NCI-H226 (cell line): Measurements from ENCODE around the gene RHBG.

Experiments used
- DNase-seq: peaks from one replicate; pipeline ENCODE4 v3.0.0-alpha.2; 2015

The RHBG gene

DNA sequence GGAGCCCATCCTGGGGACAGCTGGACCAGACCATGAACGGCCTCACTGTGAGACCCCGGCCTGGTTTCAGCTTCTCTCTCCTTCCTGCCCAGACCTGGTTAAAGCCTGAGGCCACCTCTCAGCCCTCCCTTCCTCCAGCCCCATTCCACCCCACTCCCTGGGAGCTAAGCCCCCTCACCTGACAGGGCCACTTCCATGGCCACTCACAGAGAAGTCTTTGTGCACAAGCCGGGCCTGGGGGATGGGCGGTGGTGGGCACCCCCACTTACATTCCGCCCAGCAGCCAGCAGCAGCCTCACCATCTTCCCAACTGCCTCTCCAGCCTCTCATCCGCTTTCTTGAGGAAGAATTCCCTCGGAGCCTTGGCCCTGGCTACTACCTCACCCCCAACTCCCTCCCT, 40.4 kb downstream of the RHBG start:
- no peak for DNase-seq

DNA sequence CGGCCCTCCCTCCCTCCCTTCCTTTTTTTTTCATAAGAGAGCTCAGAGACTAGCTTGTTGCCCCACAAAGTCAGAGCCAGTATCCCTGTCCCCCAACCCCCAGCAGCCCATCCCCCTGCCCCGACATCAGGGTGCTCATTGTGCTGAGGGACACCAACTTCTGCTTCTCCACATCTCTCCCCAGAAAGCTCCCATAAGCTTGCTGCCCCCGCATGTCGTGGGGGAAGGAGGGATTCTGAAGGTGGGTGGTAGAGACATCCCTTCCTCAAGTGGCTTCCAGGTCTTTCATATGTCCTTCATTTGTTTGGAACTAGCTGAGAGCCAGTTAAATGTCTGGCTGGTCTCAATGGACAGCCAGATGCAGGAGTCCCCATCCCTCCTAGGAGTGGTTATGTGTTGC, 41.2 kb downstream of the RHBG start:
- DNase-seq = no peak

DNA sequence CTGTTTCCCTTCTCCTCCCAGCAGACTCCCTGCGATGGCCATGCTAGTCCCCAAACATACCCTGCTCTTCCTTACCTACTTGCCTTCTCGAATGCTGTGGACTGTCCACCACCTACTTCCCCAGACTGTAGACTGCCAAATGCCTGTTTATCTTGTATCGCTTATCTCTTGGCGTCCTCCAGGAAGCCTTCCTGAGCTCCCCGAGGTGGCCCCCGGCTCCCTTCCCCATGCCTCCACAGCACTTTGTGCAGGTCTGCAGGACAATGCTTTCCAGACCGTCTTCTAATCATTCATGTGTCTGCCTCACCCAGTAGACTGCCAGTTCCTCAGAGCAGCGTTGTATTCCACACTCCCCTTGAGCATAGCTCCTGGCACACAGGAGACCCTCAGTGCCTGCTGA, 41.7 kb downstream of the RHBG start:
- DNase-seq = no peak

DNA sequence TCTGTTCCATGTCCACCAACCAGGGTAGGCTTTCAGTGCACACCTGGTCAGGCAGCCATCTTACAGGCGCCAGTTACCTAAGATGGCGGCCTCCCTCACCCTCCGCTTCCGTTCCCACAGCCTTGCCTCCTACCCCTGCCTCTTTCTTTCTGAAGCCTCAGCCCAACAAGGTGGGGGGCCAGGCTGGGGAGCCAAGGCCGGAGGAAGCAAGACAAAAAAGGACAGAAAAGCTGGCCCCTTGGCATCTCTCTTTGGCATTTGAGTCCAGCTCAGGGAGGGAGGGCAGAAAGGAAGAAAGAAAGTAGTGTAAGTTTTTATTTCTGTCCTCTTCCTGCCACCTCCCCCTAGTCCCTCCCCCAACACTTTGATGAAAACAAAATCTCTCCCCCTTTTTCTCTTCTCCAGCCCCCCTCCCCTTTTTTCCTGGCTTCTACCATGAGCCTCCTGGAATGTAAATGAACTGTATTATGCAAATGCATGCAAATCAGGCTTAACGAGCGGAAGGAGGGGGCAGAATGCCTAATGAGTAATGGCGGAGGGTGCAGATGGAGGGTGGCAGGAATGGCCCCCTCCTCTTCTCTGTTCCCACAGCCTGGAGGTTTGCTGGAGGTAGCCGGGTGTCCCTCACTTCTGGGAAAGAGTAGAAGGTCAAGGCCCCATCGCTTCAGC, 43.8 kb downstream of the RHBG start:
- no peak for DNase-seq

DNA sequence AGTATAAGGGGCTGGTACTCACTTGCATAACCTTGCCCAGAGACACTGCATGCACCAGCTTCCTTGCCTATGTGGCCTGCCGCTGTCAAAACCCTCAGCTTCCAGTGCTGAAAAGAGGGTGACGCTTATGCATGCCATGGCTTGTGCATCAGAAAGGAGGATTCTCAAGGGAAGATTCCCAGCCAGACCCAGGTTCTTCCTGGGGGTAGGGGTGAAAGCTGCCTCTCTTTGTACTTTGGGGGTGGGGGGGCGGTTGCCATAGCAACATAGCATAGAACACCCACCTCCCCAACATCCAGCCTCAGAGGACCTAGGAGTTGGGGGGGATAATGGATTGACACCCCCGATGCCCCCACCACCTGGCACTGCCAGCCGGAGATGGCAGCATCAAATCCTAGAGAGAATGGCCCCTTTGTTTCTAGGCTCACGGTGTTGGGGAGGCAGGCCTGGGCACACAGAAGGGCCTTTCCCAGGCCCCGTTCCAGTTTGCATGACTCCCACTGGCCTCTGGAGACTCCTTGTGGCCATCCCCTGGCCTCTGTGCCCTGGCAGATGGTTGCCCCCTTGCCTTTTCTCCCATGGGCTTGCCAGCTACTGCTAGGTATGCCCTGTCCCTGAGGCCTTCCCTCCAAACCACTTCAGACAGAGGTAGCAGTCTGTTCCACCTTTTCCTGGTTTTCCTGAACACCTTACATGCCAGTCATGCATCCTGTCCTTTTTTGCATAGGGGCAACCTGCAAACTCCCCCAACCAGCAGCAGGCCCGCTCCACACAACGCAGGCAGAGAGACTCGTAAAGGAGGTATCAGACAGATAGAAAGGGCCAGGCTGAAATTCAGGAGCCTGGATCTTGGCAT, 44.6 kb downstream of the RHBG start:
- no peak for DNase-seq

DNA sequence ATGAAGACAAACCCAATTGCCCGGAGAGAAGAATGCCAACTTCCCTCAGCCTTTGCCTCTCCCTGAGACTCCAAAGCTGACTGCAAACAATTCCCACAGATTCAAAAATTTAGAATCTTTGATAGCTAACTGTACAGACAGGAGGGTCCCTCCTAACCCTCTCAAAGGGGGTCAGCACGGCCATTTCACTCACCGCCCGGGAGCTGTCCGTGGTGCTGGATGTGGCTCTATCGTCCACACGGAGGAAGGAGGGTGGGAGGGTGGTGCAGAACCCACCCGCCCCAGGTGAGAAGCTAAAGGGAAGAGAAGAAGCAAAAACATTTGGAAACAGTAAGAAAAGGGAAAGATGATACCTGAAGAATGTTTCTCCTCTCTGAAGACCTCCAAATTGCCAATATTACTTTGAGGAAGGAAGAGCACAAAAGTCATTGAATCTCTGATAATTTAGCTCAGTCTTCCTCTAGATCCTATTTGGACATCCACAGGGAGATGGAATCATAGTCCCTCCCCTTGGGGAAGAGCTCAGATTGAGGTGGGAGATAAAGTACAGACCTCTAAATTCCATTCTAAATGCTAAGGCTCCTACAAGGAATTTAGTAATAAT, 45.6 kb downstream of the RHBG start:
- DNase-seq = no peak

DNA sequence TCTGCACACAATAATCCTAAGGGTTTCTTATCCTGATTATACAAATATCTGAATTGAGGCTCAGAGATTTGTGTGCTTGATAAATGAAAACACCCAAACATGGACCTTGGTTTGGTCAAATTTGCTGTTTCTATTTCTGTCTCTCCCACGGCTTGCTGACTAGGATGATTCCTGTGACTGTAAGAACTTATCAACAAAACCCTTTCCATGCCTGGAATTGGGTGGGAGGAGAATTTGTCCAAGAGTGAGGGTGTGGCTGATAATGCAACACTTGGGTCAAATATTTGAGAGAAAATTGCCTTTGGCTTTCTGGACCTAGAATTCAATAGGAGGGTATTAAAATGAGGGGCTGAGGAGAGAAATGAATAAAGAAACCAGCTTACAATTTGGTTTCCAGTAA, 48.0 kb downstream of the RHBG start:
- no peak for DNase-seq

DNA sequence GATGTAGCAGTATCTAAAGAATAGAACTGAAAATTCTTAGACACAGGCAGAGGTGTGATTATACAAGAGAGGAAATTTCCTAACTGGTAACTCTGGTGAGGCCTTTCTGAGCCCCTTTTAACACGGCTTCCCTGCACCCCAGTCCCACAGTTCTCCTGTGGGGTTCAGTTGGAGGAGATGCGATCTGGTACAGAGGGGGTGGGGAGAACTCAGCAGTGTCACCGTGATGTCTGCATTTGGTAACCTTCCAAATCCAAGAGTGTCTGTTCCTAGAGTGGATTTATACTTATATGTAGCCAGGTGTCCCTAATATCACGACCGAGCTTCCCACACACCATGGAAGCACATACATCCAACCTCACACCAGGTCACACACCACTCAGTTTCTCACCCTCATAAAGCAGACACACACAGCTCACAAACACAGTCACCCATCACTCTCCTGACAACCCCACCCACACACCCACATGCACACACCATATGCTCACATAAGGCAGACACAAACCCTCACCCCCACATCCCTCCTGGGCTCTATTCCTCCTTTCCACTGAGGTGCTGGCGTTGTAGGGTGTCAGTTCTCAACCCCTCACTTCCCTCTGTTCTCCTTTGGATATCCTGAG, 48.5 kb downstream of the RHBG start:
- no peak for DNase-seq

DNA sequence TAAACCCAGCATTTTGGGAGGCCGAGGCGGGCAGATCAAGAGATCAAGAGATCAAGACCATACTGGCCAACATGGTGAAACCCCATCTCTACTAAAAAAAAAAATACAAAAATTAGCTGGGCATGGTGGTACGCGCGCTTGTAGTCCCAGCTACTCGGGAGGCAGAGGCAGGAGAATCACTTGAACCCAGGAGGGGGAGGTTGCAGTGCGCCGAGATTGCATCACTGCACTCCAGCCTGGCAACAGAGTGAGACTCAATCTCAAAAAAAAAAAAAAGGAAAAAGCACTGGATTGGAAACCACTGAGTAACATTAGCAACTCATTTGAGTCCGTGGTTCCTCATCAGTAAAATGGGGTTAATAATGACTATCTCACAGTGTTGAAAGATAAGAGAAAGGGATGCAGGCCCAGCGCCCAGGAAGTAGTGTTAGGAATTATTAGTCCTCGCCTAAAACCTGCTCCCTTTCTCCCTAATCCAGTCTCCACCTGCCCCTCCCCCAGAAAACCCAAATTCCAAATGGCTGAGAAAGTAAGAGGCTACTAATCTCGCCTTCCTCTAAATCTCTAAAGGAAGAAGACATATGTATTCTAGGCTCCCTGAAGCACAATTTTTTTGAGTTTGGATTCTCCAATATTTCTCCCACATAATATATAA, 49.5 kb downstream of the RHBG start:
- DNase-seq = no peak

DNA sequence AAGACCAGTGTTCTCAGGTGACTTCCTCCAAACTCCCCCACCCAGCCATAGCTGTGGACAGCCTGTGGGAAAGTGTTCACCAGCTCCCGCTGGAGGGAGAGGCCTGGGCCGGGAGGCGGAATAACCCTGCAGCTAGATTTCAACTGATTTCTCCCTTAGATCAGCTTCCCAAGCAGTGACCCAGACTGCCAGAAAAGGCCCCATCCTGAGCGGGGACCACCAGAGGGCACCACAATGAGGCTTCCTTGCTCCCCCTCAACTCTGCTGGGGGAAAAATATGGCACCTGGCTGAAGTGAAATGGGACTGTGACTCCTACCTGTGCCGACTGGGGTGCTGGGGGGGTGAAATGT, 50.8 kb downstream of the RHBG start:
- DNase-seq = no peak

DNA sequence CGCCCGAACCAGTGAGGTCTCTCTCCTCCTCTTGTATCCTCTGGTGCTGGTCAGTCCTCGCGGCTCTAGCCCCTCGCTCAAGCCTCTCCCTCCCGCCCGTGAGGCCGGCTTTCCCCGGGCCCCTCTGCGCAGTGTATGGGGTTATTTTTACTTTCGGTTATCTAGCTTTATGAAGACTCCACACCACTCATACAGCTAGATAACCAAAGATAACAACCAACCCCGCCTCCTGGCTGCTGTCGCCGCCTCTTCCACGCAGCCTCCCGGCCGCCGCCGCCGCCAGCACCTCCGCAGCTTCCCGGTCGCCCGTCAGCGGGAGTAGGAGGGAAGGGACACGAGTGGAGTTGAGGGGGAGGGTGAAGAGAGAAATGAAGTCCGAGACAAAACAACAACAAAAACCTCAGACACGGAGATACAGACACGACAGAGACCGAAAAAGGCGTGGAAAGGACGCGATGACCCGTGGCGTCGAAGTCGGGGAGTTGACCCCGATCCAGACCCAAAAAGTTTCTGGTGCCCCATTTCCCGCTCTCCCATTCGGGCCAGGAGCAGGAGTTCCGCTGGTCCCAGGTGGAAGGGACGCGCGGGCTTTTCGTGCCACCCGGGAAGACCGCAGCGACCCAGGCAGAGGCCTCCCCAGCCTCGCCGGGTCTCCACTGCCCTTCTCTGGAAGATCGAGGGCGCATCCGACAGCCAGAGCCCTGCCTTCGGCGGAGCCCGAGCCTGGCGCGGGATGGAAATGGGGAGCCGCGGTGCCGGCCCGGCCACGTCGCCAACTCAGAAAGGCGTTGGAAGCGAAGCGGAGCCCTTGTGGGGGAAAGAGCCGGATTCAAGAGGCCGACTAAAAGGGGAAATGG, 51.4 kb downstream of the RHBG start:
- DNase-seq = no peak

DNA sequence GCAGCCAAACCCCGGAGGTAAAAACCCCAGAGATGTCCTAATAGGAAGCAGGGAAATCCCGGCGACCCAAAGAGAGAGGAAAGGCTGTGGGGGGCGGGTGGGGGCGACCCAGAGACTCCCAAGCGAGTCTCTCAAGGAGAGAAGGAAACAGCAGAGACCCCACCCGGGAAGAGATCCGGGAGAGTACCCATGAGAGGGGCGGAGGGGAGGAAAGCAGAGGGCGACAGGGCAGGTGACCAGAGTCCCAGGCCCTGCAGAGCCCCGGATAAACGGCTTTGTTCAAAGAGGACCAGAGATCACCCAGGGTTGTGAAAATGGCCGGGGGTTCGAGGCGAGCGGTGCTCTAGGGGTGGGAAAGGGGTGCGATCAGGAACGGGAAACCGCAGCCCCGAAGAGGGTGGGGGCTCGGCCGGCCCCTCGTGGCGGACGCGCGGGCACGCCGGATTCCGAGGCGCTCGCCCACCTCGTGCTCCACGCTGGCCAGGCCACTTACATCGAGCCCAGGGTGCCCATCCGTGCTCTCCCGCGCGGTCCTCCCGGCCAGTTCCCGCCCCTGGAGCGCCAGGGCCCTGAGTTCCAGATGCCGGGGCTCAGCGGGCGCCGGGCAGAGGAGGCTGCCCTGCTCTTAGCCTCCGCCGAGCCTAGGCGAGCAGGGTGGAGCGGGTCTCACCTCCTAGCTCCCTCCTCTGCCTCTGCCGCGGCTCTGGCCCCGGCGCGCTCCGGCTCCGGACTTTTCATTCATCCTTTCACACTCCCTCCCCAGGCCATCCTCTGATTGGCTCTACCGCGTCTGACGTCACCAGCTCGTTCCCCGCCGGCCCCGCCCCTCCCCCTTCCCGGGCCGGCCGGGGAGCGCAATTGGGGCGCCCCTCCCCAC, 52.3 kb downstream of the RHBG start:
- peak; percentile 57 for DNase-seq

DNA sequence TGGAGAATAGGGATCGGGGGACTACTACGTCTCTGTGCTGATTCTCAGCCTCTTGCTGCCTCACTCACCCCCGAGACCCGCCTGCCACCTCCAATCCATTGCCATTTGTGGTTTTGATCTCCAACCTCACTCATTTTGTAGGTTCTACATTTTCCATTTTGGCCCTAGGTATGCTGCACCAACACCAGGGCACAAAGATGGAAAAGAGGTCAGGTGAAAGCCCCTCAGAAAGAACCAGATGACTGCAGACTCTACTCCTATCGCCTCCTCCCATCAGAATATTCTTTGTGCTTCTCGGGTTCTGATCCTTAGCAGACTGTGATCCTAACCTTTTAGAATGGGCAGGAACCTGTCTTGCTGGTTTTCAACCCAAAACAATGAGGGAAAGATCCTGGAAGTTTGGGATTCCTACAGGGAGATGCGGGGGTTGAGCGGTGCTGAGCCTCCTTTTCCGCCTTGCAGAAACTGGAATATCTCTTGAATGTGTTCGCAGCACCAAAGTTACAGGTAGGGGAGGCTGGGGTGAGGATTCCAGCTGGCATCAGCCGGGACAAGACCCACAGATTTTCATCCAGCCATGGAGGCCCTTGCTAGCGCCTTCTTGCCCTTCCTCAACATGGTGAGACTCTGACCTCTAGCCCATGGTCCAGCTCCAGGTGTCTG, 53.1 kb downstream of the RHBG start:
- DNase-seq = no peak

DNA sequence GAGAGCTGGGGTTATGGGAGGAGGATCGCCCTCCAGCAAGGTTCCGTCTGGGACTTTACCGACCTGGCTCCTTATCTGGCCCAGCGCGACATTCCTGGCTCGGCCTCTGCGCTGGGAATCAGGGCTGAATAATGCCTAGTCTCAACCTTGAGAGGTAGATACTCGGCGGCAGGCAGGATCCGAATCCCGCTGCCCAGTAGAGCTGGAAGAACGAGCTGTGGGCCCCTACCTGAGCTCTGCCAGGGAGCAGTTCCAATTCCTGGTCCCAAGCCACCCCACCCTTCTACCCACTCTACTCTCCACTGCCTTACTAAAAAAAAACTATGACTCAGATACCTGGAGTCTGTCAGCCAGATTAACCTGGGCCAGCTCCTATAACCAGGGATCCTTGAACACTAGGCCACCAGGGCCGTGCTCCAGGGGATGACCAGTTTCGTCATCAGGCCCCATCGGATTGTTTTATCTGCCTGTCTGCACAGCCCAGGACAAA, 53.6 kb downstream of the RHBG start:
- no peak for DNase-seq

DNA sequence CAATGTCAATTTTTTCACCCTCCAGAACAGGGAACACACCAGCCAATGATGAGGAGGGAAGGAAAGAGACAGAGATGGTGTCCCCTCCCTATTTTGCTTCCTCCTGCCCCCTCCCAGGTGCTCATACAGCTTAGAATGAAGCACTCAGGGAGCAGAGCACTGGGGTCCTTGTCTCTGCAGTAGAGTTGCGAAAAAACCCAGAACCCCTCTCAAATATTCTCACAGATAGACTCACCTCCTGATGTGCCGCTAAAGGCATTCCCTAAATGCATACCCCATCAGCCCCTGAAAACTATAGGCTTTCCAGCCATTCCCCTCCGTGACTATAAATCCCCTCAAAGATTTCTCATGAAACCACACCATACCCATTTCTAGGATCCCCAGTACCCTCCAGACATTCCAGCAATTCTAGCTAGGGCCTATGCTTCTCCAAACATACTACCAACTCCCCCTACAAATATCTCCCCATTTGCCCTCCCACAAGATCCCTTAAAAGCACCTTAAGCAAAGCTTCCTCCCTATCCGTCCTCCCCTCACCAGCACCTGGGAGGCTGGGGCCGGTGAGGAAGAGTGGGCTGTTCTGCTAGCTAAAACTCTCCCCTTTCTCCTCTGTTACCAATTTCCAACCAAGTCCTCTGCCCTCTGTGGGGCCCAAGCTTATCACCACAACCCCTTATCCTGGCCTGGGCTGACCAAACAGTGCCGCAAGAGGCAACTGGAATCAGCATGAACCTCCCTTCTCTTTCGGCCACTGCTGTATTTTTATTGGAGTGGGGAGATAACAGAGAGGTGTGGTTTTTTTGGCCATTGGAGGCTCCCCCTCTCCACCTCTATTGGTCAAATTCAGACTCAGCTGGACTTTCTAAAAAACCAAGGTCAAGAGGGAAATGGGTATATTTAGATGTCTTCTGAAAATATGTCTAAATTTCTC, 54.7 kb downstream of the RHBG start:
- DNase-seq = no peak

DNA sequence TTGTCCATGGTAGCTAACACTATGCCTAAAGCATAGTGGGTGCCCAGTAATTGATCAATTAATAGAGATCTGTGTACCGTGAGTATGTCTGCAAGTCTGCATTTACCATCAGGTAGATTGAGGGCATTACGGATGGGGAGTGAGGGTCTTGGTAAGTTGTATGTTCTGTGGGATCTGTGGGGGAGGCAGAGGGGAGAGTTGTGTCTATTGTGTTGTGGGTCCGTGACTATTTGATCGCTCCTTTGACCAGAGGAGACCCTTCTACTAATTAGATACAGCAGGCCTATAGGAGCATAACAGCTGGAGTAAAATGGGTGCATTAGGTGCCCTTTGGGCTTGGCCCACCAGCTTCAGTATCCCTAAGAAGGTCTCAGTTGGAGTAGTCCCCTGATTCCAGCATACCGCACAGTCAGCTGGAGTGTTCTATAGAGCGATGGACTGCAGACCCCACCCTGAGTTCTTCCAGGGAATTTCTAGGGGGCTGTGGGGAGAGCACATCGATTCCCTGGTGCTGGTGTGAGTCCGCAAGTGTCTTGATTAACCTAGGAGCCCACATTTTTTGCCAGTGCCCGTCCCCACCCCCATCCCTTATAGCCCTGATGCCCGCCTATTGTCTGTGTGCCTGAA, 55.9 kb downstream of the RHBG start:
- DNase-seq = no peak

DNA sequence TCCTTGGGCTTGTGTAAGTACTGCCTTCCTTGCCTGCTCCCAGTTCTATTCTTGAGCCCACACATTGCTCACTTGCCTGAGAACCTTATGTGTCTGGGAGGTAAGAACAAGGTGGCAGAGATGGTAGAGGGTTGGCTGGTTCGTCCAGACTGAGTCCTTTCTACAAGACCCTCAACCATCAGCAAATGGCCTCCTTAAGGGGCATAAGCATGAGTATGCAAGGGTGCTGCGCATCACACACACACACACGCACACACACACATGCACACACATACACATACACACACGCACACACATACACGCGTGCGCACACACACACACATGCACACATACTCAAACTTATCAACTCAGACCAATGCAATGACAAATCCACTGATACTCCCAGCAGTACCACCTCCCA, 56.9 kb downstream of the RHBG start:
- DNase-seq = no peak

DNA sequence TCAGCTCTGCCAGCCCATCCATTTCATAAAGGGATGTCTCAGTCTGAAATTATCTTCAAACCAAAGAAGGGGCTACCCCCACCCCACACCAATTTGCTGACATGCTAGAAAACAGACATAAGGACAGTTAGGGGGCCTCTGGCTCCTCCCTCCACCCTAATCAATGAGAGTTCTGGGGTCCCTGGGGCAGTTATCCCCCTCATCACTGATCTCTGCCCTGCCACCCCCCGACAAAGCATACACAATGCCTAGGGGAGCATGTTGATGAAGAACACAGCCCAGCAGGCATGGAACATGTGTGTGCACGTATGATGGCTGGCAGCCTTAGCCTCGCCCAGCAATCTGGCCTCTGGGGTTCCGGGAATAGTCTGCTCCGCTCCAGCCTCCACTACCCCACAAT, 58.9 kb downstream of the RHBG start:
- no peak for DNase-seq

DNA sequence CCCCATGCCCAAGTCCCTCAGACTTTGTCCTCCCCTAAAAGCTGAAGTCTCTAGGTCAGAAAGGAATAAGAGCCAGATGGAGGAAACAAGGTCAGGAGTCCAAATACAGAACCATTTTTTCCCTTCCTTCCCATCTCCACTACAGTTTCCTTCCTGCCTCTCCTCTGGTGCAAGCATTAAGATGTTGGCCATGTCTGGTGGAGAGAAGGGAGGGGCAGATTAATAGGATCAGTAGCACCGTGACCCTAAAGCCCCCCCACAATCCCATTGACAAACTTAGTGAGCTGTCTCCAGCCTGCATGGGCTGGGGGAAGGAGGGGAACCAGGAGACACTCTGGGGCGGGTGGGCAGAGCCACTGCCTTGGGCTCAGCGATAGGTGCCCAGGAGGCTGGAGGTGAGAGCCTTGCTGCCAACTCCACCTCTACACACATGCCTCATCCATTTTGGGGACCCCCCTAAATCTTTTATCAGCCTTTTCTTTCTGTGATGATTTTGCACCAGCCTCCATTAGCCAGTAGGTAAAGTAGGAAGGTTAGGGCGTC, 59.8 kb downstream of the RHBG start:
- no peak for DNase-seq
